Nephron progenitor cell (in vitro differentiated cells): ENCODE measurements around the gene LHFPL2.

Source experiments
- DNase-seq: peaks from one replicate; pipeline ENCODE4 v3.0.0; 2021
- H3K27ac Mint-ChIP-seq: 2 replicates; pipeline ENCODE4 v1.8.0; 2021; ENCODE audit warnings: mild to moderate bottlenecking, moderate library complexity, mixed read lengths
- H3K27me3 Mint-ChIP-seq: 2 replicates; pipeline ENCODE4 v1.8.0; 2021; ENCODE audit warnings: mild to moderate bottlenecking, low read depth, mixed read lengths; ENCODE audit not compliant: poor library complexity
- H3K36me3 Mint-ChIP-seq: 2 replicates; pipeline ENCODE4 v1.8.0; 2021; ENCODE audit warnings: low read depth, mixed read lengths
- H3K4me1 Mint-ChIP-seq: 2 replicates; pipeline ENCODE4 v1.8.0; 2021; ENCODE audit warnings: mixed read lengths
- H3K4me3 Mint-ChIP-seq: 2 replicates; pipeline ENCODE4 v1.8.0; 2021; ENCODE audit warnings: mild to moderate bottlenecking, moderate library complexity, mixed read lengths
- H3K9me3 Mint-ChIP-seq: 2 replicates; pipeline ENCODE4 v1.8.0; 2021; ENCODE audit warnings: mild to moderate bottlenecking, moderate library complexity, mixed read lengths
- TF ChIP-seq, protein P1 (sequence below): fragments of 200-600 bp; sonication (generic); IDR thresholded peaks from 2 replicates; pipeline ENCODE4 v1.5.0; 2021; ENCODE audit warnings: antibody characterized with exemption

LHFPL2 gene

DNA sequence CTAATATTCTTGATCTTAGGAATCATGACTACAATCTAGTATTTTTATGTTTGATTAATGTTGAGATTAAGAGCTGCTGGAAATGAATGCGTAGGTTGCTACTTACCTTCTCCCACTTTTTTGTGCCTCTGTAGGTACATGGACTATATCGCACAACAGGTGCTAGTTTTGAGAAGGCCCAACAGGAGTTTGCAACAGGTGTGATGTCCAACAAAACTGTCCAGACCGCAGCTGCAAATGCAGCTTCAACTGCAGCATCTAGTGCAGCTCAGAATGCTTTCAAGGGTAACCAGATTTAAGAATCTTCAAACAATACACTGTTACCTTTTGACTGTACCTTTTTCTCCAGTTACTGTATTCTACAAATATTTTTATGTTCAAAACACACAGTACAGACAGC, 173.2 kb downstream of the LHFPL2 start:
- TF ChIP-seq, protein P1, sequence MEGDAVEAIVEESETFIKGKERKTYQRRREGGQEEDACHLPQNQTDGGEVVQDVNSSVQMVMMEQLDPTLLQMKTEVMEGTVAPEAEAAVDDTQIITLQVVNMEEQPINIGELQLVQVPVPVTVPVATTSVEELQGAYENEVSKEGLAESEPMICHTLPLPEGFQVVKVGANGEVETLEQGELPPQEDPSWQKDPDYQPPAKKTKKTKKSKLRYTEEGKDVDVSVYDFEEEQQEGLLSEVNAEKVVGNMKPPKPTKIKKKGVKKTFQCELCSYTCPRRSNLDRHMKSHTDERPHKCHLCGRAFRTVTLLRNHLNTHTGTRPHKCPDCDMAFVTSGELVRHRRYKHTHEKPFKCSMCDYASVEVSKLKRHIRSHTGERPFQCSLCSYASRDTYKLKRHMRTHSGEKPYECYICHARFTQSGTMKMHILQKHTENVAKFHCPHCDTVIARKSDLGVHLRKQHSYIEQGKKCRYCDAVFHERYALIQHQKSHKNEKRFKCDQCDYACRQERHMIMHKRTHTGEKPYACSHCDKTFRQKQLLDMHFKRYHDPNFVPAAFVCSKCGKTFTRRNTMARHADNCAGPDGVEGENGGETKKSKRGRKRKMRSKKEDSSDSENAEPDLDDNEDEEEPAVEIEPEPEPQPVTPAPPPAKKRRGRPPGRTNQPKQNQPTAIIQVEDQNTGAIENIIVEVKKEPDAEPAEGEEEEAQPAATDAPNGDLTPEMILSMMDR: no peak

GRCh38 chr5:78473751-78474150, 174.8 kb downstream of the LHFPL2 start:
- TF ChIP-seq, protein P1: no peak
- Mint-ChIP-seq H3K36me3 (no peaks in the 10 kb centered on the region), H3K27ac (no peak overlapping the region), H3K9me3 (no peaks in the 10 kb centered on the region), H3K27me3 (no peaks in the 10 kb centered on the region), H3K4me1 (no peaks in the 10 kb centered on the region), H3K4me3 (no peak overlapping the region)
- DNase-seq: no peak

More for the DNA sequence above, 173.2 kb downstream of the LHFPL2 start:
- Mint-ChIP-seq H3K27me3 (no peaks in the 10 kb centered on the region), H3K9me3 (no peaks in the 10 kb centered on the region), H3K4me3 (no peak overlapping the region), H3K4me1 (no peaks in the 10 kb centered on the region), H3K27ac (no peak overlapping the region), H3K36me3 (peaks cover 14% of the 10 kb centered on the region)
- DNase-seq: no peak

- Mint-ChIP-seq H3K4me1 (peaks cover 4% of the 10 kb centered on the region), H3K4me3 (no peak overlapping the region), H3K27me3 (no peaks in the 10 kb centered on the region), H3K36me3 (no peaks in the 10 kb centered on the region), H3K9me3 (no peaks in the 10 kb centered on the region), H3K27ac (no peak overlapping the region)
- no peak for DNase-seq
- TF ChIP-seq, protein P1: no peak
These were observed 176.0 kb downstream of the LHFPL2 start for GRCh38 chr5:78472469-78473106.

- no peaks in the 10 kb centered on the region for H3K27me3 Mint-ChIP-seq
- H3K4me3 Mint-ChIP-seq: no peak overlapping the region
- H3K9me3 Mint-ChIP-seq: no peaks in the 10 kb centered on the region
- H3K36me3 Mint-ChIP-seq: peaks cover 3% of the 10 kb centered on the region
- no peak for DNase-seq
- peaks cover 4% of the 10 kb centered on the region for H3K4me1 Mint-ChIP-seq
- TF ChIP-seq, protein P1: no peak
- no peak overlapping the region for H3K27ac Mint-ChIP-seq
These were observed 176.7 kb downstream of the LHFPL2 start for GRCh38 chr5:78471896-78472295.

DNA sequence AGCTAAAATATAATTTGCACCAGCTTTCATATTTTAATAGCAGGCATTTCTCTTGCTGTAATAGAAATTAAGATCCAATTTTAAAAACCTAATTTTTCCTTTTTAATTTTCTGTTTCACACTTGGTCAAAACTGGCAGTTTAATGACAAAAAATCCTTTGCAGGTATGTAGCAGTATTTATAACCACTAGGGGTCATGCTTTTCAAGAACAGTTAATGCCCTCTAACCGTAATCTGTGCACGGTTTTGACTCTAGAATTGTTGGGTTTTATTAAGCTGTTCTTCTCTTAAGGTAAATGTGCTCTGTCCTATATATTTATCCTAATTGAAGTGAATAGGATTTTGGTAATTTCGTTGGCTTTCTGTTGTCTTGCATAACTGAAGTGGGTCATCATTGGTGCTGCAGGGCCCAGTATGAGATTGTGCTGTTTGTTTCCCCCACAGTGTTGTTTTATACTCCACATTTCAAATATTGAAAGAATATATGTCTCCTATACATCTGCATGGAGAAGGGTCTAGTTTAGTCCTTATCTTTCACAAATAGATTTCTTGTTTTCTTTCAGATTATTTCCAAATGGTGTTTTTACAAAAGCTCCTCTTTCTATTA, 180.7 kb downstream of the LHFPL2 start:
- TF ChIP-seq, protein P1: peak; percentile 84
- Mint-ChIP-seq H3K36me3 (peaks cover 35% of the 10 kb centered on the region), H3K9me3 (no peaks in the 10 kb centered on the region), H3K27me3 (no peaks in the 10 kb centered on the region), H3K4me1 (peaks cover 4% of the 10 kb centered on the region), H3K4me3 (no peak overlapping the region), H3K27ac (no peak overlapping the region)
- DNase-seq: no peak

DNA sequence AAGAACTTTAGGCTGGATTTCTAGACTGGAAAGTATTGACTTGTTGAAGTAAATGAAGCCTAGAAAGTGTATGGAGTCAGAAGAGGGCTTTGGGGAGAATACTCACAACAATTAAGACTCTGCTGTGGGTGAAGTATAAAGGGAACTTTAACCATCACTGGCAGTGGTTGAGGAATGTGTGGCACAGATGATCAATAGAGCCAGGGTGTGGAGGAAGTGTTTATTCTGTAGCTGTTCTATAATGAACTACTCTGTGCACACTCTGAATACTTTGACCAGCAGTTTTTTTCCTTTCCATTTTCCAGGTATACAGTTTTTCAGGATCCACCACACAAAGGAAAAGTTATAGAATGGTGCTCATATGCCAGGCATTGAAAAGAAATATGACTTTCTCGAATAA, 181.4 kb downstream of the LHFPL2 start:
- DNase-seq: no peak
- peaks cover 41% of the 10 kb centered on the region for H3K36me3 Mint-ChIP-seq
- H3K27me3 Mint-ChIP-seq: no peaks in the 10 kb centered on the region
- no peaks in the 10 kb centered on the region for H3K9me3 Mint-ChIP-seq
- no peak overlapping the region for H3K27ac Mint-ChIP-seq
- peaks cover 4% of the 10 kb centered on the region for H3K4me1 Mint-ChIP-seq
- TF ChIP-seq, protein P1: no peak
- H3K4me3 Mint-ChIP-seq: no peak overlapping the region
